HL-60/S4 treated with retinoic acid at 250 ng/mL for 4 days and 3 days (cell line): Measurements from ENCODE around the gene TOM1L2.

ENCODE experiments used
- in situ Hi-C: fragments of 300-500 bp; cut with MboI; formaldehyde crosslinking; loops from 2 replicates; pipeline ENCODE4 v1.7.0; 2022; ENCODE audit warnings: low sequenced_read_pairs

TOM1L2 gene

DNA sequence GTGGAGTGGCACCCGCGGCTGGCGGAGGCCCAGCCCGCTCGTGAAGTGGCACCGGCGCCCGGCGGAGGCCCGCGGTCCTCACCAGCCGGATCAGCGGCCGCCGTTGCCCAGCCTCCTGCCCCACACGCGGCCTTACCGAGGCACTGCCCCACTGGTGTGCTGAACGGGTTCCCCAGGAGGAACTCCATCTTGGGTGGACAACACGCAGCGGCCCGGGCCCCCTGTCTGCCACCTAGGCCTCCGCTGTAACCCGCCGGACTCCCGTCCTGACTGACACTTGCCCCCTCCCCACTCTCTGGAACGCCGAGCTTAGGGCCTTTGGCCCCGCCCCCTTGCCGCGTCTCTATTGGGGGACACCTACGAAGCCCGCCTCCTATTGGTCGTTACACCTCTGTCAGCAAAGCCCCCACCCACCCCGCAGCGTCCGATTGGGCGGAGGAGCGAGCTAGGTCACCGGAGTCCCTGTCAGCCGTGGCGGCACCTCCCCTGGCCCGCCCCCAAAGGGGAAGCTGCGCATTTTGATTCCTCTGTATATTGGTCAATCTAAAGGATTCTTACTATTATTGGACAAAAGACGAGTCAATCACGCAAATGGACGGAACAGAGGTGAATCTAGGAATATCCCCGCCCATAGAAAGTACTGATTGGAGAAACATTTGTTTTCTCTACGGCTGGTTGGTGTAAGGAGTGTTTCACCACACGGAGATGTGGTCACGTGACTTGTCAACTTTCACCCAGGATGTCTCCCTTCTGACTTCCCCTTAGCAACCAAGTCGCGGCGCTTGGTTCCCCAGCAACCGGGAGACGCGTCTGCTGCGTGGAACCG is at the start of gene TOM1L2, which contains the start of gene DRC3:
TSS of gene TOM1L2 (minus strand) at position 275 of the 826 bp plus-strand sequence. CDS start at position 188, 87 bp downstream.
TSS of gene DRC3 (plus strand) at position 737 of the 826 bp plus-strand sequence. CDS start 4,737 bp downstream, outside the sequence.
- in situ Hi-C loops, result no loop called here

DNA sequence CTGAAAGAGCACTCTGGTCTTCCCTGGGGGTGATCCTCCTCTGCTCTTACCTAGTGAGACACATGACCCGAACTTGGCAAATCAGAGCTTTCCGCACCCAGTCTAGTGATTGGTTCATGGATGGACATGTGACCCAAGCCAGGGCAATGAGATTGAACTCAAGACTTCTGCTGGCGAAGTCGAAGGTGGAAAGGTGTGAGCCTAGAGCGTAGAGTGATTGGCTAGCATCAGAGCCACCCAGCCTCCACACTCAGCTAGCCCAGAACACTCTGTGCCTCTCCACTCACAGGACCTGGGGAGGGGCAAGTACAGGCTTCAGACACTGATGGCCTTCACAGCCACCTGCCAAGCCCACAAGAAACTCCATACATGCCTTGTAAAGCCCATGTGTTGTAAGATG is 49.2 kb upstream of the TOM1L2 start:
- in situ Hi-C loops, result no loop called here

DNA sequence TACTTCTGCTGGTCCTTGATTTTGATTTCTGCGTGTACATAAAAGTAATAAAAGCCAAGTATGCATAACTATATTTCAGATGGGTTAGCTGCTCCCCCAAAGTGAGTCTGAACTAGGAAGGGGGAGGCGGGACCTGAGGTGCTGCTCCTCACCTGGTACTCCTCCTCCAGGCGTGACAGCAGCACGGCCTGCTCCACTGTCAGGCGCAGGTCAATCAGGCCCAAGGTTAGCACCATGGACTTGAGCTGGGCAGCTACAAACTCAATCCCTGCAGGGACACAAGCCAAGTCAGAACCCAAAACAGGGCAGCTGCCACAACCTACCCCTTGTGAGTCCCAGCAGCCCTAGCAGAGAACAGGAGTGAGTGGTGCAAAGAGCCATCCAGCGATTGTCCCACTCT is 48.8 kb upstream of the TOM1L2 start:
- in situ Hi-C loops, result no loop called here

DNA sequence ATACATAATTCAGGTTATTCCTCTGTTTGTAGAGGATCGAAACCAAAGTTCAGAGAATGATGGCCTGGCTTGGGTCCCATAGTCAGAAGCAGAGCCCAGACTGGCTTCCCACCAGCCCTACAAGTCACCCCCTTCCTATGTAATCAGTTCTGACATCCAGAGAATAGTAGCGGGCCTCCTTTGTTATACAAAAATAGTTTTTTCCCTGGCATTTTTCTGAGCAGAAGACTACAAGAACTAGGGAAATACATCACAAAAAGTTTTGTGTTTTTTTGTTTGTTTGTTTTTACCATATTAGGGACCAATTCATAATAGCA is 47.6 kb upstream of the TOM1L2 start:
- in situ Hi-C loops, result no loop called here

DNA sequence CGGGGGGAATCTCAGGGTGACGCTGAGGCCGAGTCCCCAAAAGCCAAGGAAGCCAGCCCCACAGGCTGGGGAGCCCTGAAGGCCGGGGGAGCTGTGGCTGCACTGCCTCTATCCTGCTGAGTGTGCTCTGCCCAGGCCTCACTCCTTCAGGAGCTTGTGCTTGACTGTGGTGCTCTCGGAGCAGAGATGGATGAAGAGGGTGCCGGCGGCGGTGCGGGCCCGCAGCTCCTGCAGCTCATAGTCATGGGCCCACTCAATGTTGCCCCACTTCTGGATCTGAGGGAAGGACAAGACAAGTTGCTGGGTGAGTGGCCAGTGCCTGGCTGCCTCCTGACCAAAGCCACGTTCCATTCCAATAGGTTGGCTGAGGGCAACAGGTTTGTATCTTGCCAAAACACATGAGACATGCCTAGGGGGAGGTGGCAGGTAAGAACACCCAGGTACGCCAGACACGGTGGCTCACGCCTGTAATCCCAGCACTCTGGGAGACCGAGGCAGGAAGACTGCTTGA is 46.3 kb upstream of the TOM1L2 start:
- in situ Hi-C loops, result no loop called here

DNA sequence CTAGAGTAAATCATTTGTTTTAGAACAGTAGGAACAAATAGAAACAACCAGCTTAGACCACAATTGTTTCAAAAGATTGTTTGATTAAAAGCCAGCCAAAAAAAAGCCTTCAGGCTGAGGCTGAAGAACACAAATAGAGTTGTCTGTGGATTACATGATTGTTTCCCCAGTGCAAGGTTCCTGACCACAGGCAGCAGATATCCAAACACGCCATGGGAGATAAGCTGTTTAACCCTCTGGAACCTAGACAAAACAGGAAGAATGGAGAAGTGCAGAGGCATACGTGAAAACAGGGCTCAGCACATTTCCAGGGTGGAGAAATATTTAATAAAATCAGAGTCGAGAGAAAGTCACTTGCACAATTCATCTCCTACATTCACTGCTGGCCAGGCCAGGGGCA is 45.8 kb upstream of the TOM1L2 start:
- in situ Hi-C loops, result no loop called here

DNA sequence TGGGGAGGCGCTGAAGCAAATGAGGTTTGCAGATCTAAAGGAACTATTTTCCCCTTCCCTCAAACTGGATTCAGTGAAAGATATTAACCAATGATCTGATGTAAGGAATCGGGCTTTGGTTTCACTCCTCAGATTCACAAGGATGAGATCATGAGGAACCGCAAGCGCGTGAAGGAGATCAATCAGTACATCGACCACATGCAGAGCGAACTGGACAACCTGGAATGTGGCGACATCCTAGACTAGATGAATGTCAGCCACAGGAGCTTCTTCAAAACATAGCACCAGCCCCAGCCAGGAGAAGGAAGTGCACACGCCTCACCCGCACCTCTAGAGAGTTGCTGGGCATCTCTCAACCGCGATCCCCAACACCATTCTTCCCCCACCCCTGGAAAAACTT is 44.2 kb upstream of the TOM1L2 start:
- in situ Hi-C loops, result no loop called here

DNA sequence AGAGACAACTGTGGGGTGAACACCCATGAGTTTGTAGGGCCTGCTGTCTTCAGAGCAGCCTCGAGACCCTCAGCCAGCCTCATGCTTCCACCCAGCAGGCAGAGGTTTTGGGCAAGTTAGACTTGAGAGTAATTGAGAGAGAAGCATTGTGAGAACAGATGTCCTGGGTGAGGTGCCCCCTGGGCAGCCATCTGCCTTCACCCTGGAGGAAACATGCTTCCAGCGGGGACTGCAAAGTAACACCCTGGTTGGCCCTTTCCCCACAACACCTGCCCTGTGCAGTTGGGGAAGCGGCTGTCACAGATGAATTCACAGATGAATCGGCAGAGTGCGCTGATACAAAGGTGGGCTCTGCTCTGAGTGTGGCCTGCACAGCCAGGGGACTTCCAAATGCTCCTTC is 43.4 kb upstream of the TOM1L2 start:
- in situ Hi-C loops, result no loop called here

DNA sequence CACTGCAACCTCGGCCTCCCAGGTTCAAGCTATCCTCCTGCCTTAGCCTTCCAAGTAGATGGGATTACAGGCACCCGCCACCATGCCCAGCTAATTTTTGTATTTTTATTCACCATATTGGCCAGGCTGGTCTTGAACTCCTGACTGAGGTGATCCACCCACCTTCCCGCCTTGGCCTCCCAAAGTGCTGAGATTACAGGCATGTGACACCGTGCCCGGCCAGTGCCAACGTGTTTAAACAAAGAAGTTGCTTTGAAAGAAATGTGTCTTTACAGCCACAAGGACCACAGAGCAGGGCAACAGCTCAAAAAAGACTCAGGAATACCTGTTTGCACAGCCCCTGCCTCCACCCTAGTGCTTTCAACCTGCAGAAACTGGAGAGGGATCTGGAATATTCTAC is 41.8 kb upstream of the TOM1L2 start:
- in situ Hi-C loops, result no loop called here

DNA sequence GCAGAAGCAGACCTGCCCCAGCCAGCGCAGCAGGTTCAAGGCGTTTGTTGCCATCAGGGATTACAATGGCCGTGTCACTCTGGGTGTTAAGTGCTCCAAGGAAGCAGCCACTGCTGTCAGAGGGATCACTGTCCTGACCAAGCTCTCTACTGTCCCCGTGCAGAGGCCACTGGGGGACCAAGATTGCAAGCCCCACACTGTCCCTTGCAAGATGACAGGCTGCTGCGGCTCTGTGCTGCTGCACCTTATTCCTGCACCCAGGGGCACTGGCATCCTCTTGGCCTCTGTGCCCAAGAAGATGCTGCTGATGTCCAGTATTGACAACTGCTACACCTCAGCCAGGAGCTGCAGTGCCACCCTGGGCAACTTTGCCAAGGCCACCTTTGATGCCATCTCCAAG is 39.1 kb upstream of the TOM1L2 start:
- in situ Hi-C loops, result no loop called here

DNA sequence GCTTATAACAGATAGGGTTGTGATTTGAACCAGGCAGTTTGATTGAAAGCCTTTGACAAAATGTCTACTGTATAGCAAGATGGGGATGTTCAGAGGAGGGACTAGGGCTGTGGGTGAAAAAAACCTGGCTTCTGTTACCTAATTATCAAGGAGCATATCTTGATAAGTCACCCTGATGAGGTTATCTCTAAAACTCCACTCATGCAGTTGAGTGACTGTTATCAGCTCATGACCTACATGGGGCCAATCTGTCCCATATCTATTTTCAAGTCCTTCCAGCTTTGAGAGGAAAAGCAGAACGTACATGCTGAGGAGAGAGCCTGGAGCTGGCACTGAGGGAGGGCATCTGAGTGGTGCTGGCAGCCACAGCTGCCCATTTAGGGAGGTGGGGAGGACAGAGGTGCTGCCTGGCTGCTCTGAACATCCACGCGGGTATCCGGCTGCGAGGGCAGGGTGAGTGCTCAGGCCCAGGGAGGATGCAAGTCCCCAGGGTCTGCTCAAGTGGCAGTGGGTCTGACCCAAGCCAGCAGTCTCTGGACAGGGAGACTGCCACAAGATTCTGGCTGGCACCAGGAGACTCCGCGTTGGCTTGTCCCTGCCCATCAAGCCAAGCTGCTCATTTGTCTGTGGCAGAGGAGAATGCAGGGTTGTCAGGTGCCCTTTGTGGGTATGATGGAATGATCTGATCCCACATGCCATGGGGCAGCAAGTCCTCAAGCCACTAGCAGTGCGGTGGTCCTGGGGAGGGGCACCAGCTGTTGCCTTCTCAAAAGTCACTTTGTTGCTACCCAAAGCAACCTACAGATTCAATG is 37.6 kb upstream of the TOM1L2 start:
- in situ Hi-C loops, result no loop called here

DNA sequence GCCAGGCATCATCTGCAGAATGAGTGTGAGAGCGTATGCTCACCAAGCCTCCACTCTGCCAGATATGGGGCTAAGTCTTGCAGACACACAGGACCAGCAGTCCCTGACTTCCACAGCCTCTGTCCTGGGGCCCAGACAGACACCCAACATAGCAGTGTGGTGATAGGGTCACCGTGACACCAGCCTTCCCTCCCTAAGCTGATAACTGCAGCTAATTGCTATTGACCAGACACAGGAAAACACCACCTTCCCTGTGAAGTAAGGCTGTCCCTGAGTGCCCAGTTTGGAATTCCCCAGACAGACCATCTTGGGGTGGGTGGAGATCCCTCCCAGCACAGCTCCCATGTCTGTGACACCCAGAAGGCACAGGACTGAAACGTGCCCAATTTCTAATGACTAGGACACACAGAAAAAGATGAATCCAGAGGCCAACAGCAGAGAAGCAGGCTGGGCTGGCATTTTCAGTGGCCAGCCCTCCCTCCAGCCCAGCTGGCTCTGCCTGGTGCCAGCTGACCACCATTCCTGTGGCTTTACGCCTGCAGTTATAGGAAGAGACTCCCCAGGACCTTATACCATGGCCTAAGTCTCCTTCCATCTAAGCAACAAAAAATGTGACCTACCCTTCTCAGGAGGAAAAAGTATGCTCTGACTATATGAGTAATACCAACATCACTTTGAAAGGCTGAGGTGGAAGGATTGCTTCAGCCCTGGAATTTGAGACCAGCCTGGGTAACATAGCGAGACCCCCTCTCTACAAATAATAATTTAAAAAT is 36.5 kb upstream of the TOM1L2 start:
- in situ Hi-C loops, result no loop called here

DNA sequence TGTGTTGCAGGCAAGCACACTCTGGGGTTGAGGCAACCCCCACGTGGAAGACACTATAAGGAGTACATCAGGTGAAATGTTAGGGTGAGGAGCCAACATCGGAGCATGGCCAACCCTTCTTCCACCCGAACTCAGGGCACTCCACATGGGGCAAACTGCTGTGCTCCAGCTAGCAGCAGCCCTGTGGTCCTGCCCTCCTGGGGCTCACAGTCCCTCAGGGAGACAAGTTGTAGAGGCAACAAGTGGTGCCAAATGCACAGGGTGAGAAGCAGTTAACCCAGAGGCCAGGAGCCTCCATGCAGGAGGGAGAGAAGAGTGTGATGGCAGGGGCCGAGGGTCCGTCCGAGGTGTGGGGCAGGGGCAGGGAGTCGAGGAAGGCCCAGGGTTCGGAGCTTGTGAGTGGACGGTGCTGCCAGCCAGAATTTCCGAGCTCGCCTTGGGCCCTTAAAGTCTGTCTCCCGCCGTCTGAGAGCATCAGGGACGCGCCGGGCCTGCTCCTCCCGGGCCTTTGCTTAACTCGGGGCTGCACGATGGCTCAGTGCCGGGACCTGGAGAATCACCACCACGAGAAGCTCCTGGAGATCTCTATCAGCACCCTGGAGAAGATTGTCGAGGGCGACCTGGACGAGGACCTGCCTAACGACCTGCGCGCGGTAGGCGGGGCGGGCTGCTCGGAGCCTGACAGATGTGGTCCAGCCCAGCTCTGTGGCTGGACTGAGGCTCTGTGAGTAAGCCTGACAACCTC is 34.5 kb upstream of the TOM1L2 start:
- in situ Hi-C loops, result no loop called here

DNA sequence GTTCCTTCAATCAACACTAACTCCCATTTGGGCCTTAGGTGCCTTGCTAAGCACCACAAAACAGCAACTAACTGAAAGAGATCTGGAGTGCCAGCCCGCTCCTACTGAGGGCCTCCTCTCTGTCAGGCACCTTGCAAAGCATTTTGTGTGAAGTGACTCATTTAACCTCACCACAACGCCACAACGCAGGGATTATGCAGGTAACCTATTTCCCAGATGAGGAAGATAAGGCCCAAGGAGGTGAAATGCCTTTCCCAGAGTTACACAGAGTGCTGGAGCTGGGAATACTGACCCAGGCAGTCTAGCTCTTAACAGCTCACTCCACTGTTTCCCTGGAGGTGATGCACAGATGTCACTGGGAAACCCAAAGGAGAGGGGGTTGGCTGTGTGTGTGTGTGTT is 33.3 kb upstream of the TOM1L2 start:
- in situ Hi-C loops, result no loop called here

DNA sequence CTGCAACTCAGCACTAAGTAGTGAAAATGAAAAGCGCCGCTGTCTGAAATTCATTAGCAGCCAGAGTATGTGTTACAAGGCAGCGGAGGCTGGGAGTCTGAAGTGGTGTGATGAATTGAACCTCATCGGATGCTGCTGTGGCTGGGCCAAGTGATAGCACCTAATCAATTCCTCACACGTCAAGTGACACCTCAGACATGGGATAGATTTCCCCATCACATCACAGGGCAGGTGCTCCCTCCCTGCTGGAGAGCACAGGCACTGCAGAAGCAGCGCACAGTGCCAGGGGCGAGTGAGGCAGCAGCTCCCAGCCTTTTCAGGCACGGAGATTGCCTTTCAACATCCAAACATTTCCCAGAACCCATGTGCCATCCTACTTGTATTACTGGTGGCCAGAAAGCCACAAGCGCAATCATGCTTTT is 32.7 kb upstream of the TOM1L2 start:
- in situ Hi-C loops, result no loop called here

DNA sequence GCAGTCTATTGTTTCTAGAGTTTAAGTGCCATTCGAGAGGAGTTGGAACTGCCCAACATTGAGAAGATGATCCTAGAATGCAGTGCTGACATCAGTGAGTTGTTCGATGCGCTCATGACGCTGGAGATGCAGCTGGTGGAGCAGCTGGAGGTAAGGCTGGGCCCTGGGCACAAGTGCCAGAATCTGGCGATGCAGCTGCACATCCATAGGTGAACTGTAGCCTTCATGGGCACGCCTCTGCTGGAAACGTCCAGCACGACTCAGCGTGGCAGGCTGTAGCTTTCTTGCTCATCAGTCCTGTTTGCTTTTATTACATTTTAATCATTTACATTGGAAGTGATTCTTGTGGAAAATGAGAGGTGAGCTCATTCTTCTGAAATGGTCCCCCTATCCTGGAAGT is 32.1 kb upstream of the TOM1L2 start:
- in situ Hi-C loops, result no loop called here

DNA sequence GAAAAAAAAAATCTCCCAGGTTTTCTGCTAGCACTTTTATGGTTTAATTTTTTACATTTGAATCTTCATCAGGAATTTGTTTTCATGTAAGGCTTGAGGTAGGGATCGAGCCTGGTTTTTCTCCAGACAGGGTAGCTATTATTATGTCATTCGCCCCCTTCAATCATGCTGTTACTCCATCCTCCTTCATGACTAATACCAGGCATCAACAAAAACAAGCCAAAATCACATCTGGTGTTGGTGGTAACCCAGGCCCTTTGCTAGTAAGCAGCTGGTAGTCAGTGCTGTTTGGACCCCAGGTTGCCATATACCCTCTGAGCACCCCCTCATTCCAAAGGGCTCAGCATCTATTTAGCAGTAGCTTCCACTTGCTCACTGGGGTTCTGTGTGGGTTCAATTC is 30.0 kb upstream of the TOM1L2 start:
- in situ Hi-C loops, result no loop called here

DNA sequence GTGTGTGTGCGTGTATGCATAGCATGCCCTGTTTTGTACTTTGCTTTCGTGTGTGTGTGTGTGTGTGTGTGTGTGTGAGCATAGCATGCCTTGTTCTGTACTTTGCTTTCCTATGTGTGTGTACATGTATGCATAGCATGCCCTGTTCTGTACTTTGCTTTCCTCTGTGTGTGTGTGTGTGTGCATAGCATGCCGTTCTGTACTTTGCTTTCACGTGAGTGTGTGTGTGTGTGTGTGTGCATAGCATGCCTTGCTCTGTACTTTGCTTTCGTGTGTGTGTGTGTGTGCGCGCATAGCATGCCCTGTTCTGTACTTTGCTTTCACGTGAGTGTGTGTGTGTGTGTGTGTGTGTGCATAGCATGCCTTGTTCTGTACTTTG is 27.8 kb upstream of the TOM1L2 start:
- in situ Hi-C loops, result no loop called here

DNA sequence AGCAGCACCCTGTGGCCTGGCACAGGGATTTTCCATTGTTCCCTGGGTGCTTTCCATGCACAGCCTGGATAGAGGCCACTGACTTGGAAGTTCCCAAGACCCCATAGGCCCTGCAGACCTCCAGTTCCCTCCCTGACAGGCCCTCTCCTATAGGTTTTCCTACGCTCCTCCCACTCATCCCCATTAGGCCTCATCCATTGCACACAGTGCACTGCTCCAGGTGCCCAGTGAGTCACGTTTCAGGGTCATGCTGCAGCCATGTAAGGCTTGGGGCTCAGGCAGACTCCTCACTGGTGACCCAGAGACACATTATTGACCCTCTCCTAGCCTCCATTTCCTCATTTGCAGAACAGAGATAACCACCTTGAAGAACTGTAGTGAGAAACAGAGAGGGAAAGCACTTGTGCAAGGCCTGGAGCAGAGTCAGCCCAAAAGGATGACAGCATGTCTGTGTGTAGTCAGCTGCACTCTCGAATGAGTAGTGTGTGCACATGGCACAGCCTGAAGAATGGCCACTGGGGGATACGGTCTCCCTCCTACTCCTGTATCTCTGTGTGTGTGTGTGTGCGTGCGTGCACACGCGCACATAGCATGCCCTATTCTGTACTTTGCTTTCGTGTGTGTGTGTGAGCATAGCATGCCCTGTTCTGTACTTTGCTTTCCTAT is 27.3 kb upstream of the TOM1L2 start:
- in situ Hi-C loops, result no loop called here

DNA sequence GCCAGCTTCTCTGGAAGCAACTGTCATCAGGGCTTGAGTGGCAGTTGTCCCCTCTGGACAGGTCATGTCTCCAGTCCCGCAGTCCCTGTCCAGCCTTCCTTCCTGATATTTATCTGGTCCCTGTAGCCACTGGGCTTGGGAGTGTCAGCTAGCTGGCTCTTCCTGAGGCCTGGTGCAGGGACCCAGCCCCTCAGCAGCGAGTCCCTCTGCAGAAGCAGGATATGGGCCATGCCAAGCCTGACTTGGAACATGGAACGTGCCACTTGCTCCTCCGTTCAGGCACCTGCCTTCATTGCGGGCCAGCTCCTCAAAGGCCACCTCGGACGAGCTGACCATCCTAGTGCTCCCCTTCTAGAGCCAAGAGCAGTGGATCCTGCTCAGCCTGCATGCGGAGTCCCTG is 26.7 kb upstream of the TOM1L2 start:
- in situ Hi-C loops, result no loop called here
